ENCODE measurements around the gene CILP2.

DNA sequence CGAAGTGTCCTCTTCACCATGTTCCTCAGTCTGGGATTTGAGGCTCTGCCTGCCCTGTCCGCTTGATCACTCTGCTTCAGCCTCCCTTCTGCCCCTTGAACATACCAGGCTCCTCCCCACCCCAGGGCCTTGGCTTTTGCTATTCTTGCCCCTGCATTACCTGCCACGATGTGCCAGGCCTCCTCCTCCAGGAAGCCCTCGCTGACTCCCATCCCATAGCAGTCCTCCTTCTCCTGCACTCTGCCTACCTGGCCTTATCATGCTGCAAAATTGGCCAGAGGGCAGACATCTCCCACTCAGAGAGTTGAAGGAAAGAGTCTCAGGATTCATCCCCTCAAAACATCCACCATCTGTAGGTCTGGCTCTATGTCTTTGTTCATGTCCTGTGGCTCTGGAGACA is 7.2 kb upstream of the CILP2 start:
- TF ChIP-seq GATA2 (IDR thresholded peaks at IDR 0.05; ENCODE audit: low read depth, low read length) (no peak), GATA3 (IDR thresholded peaks at IDR 0.05; ENCODE audit: low read depth, low read length) (no peak)
